ENCODE measurements around the gene GPX6. TPM values are rescaled to one million over a fixed set of nuclear protein-coding genes. Genes with fewer than 3 reads are reported as not detected.

Gene GPX6
- total and polyA plus RNA-seq, 2 experiments from 2014 or later = 0.41 TPM; not detected in 1

GRCh38 chr6:28542440-28543296 lies 27.1 kb upstream of the GPX6 start:
- DNase-seq (ENCODE audit: low spot score) = peak; percentile 90
- Histone ChIP-seq H3K36me3 (replicated peaks; ENCODE audit: insufficient read depth, low read depth) (no peaks in the 10 kb centered on the region), H3K4me1 (ENCODE audit: insufficient read depth) (peaks cover 5% of the 10 kb centered on the region), H3K27me3 (no peaks in the 10 kb centered on the region), H3K9me3 (ENCODE audit: low read depth) (no peaks in the 10 kb centered on the region), H3K79me2 (no peaks in the 10 kb centered on the region), H3K4me2 (peak overlapping the region; percentile 81), H3K9me2 (replicated peaks; ENCODE audit: insufficient read depth) (no peaks in the 10 kb centered on the region), H2AFZ (peak overlapping the region; percentile 86), H4K20me1 (ENCODE audit: insufficient read depth, poor library complexity, severe bottlenecking) (no peaks in the 10 kb centered on the region), H3K27ac (peak overlapping the region; percentile 78), H3K4me3 (peak overlapping the region; percentile 28)
- TF ChIP-seq EZH2 (IDR thresholded peaks at IDR 0.05; ENCODE audit: borderline replicate concordance) = no peak
- TF ChIP-seq, protein P1, sequence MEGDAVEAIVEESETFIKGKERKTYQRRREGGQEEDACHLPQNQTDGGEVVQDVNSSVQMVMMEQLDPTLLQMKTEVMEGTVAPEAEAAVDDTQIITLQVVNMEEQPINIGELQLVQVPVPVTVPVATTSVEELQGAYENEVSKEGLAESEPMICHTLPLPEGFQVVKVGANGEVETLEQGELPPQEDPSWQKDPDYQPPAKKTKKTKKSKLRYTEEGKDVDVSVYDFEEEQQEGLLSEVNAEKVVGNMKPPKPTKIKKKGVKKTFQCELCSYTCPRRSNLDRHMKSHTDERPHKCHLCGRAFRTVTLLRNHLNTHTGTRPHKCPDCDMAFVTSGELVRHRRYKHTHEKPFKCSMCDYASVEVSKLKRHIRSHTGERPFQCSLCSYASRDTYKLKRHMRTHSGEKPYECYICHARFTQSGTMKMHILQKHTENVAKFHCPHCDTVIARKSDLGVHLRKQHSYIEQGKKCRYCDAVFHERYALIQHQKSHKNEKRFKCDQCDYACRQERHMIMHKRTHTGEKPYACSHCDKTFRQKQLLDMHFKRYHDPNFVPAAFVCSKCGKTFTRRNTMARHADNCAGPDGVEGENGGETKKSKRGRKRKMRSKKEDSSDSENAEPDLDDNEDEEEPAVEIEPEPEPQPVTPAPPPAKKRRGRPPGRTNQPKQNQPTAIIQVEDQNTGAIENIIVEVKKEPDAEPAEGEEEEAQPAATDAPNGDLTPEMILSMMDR (IDR thresholded peaks at IDR 0.05; ENCODE audit: poor library complexity) = peak; percentile 77
- WGBS (ENCODE audit: low lambda C conversion rate, missing lambda C conversion rate) = 5% methylated on average over 30 of the region's 30 CpGs

GRCh38 chr6:28541996-28542395 lies 26.4 kb upstream of the GPX6 start:
- no peaks in the 10 kb centered on the region for H3K27me3 ChIP-seq
- H3K9me2 ChIP-seq (replicated peaks; ENCODE audit: insufficient read depth) = no peaks in the 10 kb centered on the region
- H3K9me3 ChIP-seq (ENCODE audit: low read depth) = no peaks in the 10 kb centered on the region
- no peaks in the 10 kb centered on the region for H4K20me1 ChIP-seq (ENCODE audit: insufficient read depth, poor library complexity, severe bottlenecking)
- peak overlapping the region; percentile 86 for H2AFZ ChIP-seq
- H3K27ac ChIP-seq = peak overlapping the region; percentile 78
- H3K4me1 ChIP-seq (ENCODE audit: insufficient read depth) = peaks cover 5% of the 10 kb centered on the region
- H3K36me3 ChIP-seq (replicated peaks; ENCODE audit: insufficient read depth, low read depth) = no peaks in the 10 kb centered on the region
- no peak for DNase-seq (ENCODE audit: low spot score)
- H3K4me2 ChIP-seq = peak overlapping the region; percentile 81
- peak overlapping the region; percentile 28 for H3K4me3 ChIP-seq
- TF ChIP-seq, protein P1 (IDR thresholded peaks at IDR 0.05; ENCODE audit: poor library complexity) = no peak
- TF ChIP-seq EZH2phosphoT487 (IDR thresholded peaks at IDR 0.05; ENCODE audit: low read depth, severe bottlenecking, unreplicated experiment) (no peak), EZH2 (IDR thresholded peaks at IDR 0.05; ENCODE audit: borderline replicate concordance) (no peak)
- H3K79me2 ChIP-seq = no peaks in the 10 kb centered on the region
- 56% methylated on average over 7 of the region's 7 CpGs for WGBS (ENCODE audit: low lambda C conversion rate, missing lambda C conversion rate)

- no peaks in the 10 kb centered on the region for H4K20me1 ChIP-seq (ENCODE audit: insufficient read depth, poor library complexity, severe bottlenecking)
- H3K9me3 ChIP-seq (ENCODE audit: low read depth) = no peaks in the 10 kb centered on the region
- peak overlapping the region; percentile 27 for H3K4me3 ChIP-seq
- WGBS (ENCODE audit: low lambda C conversion rate, missing lambda C conversion rate) = 27% methylated on average over 22 of the region's 22 CpGs
- DNase-seq (ENCODE audit: low spot score) = peak; percentile 60
- H3K36me3 ChIP-seq (replicated peaks; ENCODE audit: insufficient read depth, low read depth) = no peaks in the 10 kb centered on the region
- no peaks in the 10 kb centered on the region for H3K27me3 ChIP-seq
- H2AFZ ChIP-seq = peak overlapping the region; percentile 62
- no peaks in the 10 kb centered on the region for H3K4me1 ChIP-seq (ENCODE audit: insufficient read depth)
- H3K27ac ChIP-seq = peak overlapping the region; percentile 44
- TF ChIP-seq, protein P1 (IDR thresholded peaks at IDR 0.05; ENCODE audit: poor library complexity) = no peak
- TF ChIP-seq EZH2 (IDR thresholded peaks at IDR 0.05; ENCODE audit: borderline replicate concordance) (no peak), EZH2phosphoT487 (IDR thresholded peaks at IDR 0.05; ENCODE audit: low read depth, severe bottlenecking, unreplicated experiment) (no peak)
- no peaks in the 10 kb centered on the region for H3K79me2 ChIP-seq
- H3K4me2 ChIP-seq = peak overlapping the region; percentile 72
- no peaks in the 10 kb centered on the region for H3K9me2 ChIP-seq (replicated peaks; ENCODE audit: insufficient read depth)
These were observed 22.0 kb upstream of the GPX6 start for GRCh38 chr6:28537509-28538140.

Data from hepatocyte (in vitro differentiated cells).